Nephron progenitor cell (in vitro differentiated cells): Measurements from ENCODE around the gene PRDM16.

Source experiments
- DNase-seq: peaks from one replicate; pipeline ENCODE4 v3.0.0; 2021
- H3K27ac Mint-ChIP-seq: 2 replicates; pipeline ENCODE4 v1.8.0; 2021; ENCODE audit warnings: mild to moderate bottlenecking, moderate library complexity, mixed read lengths
- H3K27me3 Mint-ChIP-seq: 2 replicates; pipeline ENCODE4 v1.8.0; 2021; ENCODE audit warnings: mild to moderate bottlenecking, low read depth, mixed read lengths; ENCODE audit not compliant: poor library complexity
- H3K36me3 Mint-ChIP-seq: 2 replicates; pipeline ENCODE4 v1.8.0; 2021; ENCODE audit warnings: low read depth, mixed read lengths
- H3K4me1 Mint-ChIP-seq: 2 replicates; pipeline ENCODE4 v1.8.0; 2021; ENCODE audit warnings: mixed read lengths
- H3K4me3 Mint-ChIP-seq: 2 replicates; pipeline ENCODE4 v1.8.0; 2021; ENCODE audit warnings: mild to moderate bottlenecking, moderate library complexity, mixed read lengths
- H3K9me3 Mint-ChIP-seq: 2 replicates; pipeline ENCODE4 v1.8.0; 2021; ENCODE audit warnings: mild to moderate bottlenecking, moderate library complexity, mixed read lengths
- CTCF ChIP-seq: fragments of 200-600 bp; sonication (generic); IDR thresholded peaks from 2 replicates; pipeline ENCODE4 v1.5.0; 2021; ENCODE audit warnings: antibody characterized with exemption

The PRDM16 gene

GRCh38 chr1:3217979-3218679 lies 149.1 kb downstream of the PRDM16 start:
- peaks cover 75% of the 10 kb centered on the region for H3K4me1 Mint-ChIP-seq
- H3K36me3 Mint-ChIP-seq = no peaks in the 10 kb centered on the region
- H3K27me3 Mint-ChIP-seq = peaks cover 17% of the 10 kb centered on the region
- TF ChIP-seq CTCF = no peak
- no peaks in the 10 kb centered on the region for H3K9me3 Mint-ChIP-seq
- no peak for DNase-seq
- no peak overlapping the region for H3K27ac Mint-ChIP-seq
- H3K4me3 Mint-ChIP-seq = peak overlapping the region; percentile 28

GRCh38 chr1:3219005-3219790 lies 150.2 kb downstream of the PRDM16 start:
- peaks cover 79% of the 10 kb centered on the region for H3K4me1 Mint-ChIP-seq
- peak; percentile 42 for DNase-seq
- peak overlapping the region; percentile 28 for H3K4me3 Mint-ChIP-seq

GRCh38 chr1:3219791-3220467 lies 150.9 kb downstream of the PRDM16 start:
- no peak for TF ChIP-seq CTCF
- H3K36me3 Mint-ChIP-seq = no peaks in the 10 kb centered on the region
- H3K27ac Mint-ChIP-seq = no peak overlapping the region
- no peak overlapping the region for H3K4me3 Mint-ChIP-seq
- peaks cover 86% of the 10 kb centered on the region for H3K4me1 Mint-ChIP-seq
- no peaks in the 10 kb centered on the region for H3K9me3 Mint-ChIP-seq
- H3K27me3 Mint-ChIP-seq = peaks cover 30% of the 10 kb centered on the region
- no peak for DNase-seq

More at GRCh38 chr1:3219005-3219790, 150.2 kb downstream of the PRDM16 start:
- no peaks in the 10 kb centered on the region for H3K36me3 Mint-ChIP-seq
- no peaks in the 10 kb centered on the region for H3K9me3 Mint-ChIP-seq
- no peak overlapping the region for H3K27ac Mint-ChIP-seq
- H3K27me3 Mint-ChIP-seq = peaks cover 27% of the 10 kb centered on the region
- no peak for TF ChIP-seq CTCF

GRCh38 chr1:3221112-3222041 lies 152.4 kb downstream of the PRDM16 start:
- Mint-ChIP-seq H3K4me3 (no peak overlapping the region), H3K4me1 (peaks cover 90% of the 10 kb centered on the region), H3K36me3 (no peaks in the 10 kb centered on the region), H3K9me3 (no peaks in the 10 kb centered on the region), H3K27ac (no peak overlapping the region), H3K27me3 (peaks cover 39% of the 10 kb centered on the region)
- DNase-seq = no peak
- TF ChIP-seq CTCF = no peak

- no peak for TF ChIP-seq CTCF
- H3K27me3 Mint-ChIP-seq = peaks cover 44% of the 10 kb centered on the region
- no peak overlapping the region for H3K4me3 Mint-ChIP-seq
- no peaks in the 10 kb centered on the region for H3K36me3 Mint-ChIP-seq
- no peak overlapping the region for H3K27ac Mint-ChIP-seq
- no peaks in the 10 kb centered on the region for H3K9me3 Mint-ChIP-seq
- no peak for DNase-seq
- peaks cover 91% of the 10 kb centered on the region for H3K4me1 Mint-ChIP-seq
These were observed 153.2 kb downstream of the PRDM16 start for GRCh38 chr1:3222042-3222692.
